OCI-M2 (cell line): ENCODE results near the gene TRIM66.

ENCODE experiments used
- DNase-seq: peaks from one replicate; lab custom pipeline; 2025; ENCODE audit not compliant: unreplicated experiment; lab: John Stamatoyannopoulos, UW

TRIM66 gene

GRCh38 chr11:8682303-8683114, at the start of gene TRIM66, which contains the start of gene RPL27A:
Gene TRIM66 (minus strand): TSS chr11:8682665. CDS start chr11:8672274, 10,391 bp downstream.
Gene RPL27A (plus strand): TSS chr11:8682792. CDS start chr11:8682814, 22 bp downstream.
- peak; percentile 76 for DNase-seq

- no peak for DNase-seq
Measured at GRCh38 chr11:8731647-8732323, 49.3 kb upstream of the TRIM66 start.

GRCh38 chr11:8730697-8731020, 48.2 kb upstream of the TRIM66 start:
- no peak for DNase-seq

GRCh38 chr11:8729837-8730696, 47.6 kb upstream of the TRIM66 start:
- DNase-seq, result no peak

GRCh38 chr11:8729067-8729466, 46.6 kb upstream of the TRIM66 start:
- no peak for DNase-seq

GRCh38 chr11:8728563-8728962, 46.1 kb upstream of the TRIM66 start:
- no peak for DNase-seq

GRCh38 chr11:8726395-8726794, 43.9 kb upstream of the TRIM66 start:
- no peak for DNase-seq

GRCh38 chr11:8724682-8725081, 42.2 kb upstream of the TRIM66 start:
- DNase-seq, result no peak

- no peak for DNase-seq
Measured at GRCh38 chr11:8723711-8724110, 41.2 kb upstream of the TRIM66 start.

GRCh38 chr11:8722809-8723208, 40.3 kb upstream of the TRIM66 start:
- DNase-seq, result no peak

- no peak for DNase-seq
Measured at GRCh38 chr11:8721609-8722500, 39.4 kb upstream of the TRIM66 start.

- DNase-seq, result no peak
Measured at GRCh38 chr11:8720868-8721608, 38.6 kb upstream of the TRIM66 start.

- DNase-seq, result no peak
Measured at GRCh38 chr11:8720352-8720751, 37.9 kb upstream of the TRIM66 start.

- DNase-seq, result no peak
Measured at GRCh38 chr11:8719721-8720120, 37.3 kb upstream of the TRIM66 start.

- DNase-seq, result no peak
Measured at GRCh38 chr11:8719211-8719649, 36.8 kb upstream of the TRIM66 start.

GRCh38 chr11:8717876-8718753, 35.6 kb upstream of the TRIM66 start:
- no peak for DNase-seq

GRCh38 chr11:8717544-8717875, 35.0 kb upstream of the TRIM66 start:
- DNase-seq, result no peak

- no peak for DNase-seq
Measured at GRCh38 chr11:8715501-8715900, 33.0 kb upstream of the TRIM66 start.
